TTC549 (cell line): Measurements from ENCODE around the gene KRTAP6-2.

Experiments used
- FAIRE-seq: peaks from 2 replicates; lab custom pipeline; 2012; peaks lifted over from hg19 to GRCh38; lab: Jason Lieb, UNC

KRTAP6-2 gene, protein sequence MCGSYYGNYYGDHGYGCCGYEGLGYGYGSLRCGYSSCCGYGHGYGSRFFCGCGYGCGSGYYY

GRCh38 chr21:30598802-30599201 is at the start of gene KRTAP6-2:
Gene KRTAP6-2, minus strand, starts transcription at chr21:30598902. Its CDS starts 28 bp downstream, at chr21:30598874.
- FAIRE-seq = no peak

- no peak for FAIRE-seq
Measured at GRCh38 chr21:30646904-30647414, 48.3 kb upstream of the KRTAP6-2 start.

DNA sequence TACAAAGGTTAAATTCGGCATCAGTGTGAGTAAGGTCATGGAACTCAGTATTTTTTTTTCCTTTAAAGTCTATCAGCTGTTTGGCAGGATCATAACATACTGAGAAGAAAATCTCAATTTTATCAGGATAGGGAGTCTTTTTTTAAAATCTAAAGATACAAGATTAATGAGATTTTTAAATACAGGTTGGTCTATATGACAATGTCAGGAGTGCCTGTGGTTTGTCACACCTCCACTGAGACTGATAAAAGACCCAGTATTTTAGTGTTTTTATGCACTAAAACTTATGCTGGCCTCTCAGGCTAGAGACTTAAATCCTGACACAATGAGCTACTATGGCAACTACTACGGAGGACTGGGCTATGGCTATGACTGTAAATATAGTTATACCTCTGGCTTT is 43.9 kb upstream of the KRTAP6-2 start, which contains the start of gene KRTAP20-3:
Gene KRTAP20-3 (plus strand): TSS at position 301 of the 400 bp plus-strand sequence.
- no peak for FAIRE-seq

GRCh38 chr21:30638686-30639085 is 40.0 kb upstream of the KRTAP6-2 start:
- no peak for FAIRE-seq

DNA sequence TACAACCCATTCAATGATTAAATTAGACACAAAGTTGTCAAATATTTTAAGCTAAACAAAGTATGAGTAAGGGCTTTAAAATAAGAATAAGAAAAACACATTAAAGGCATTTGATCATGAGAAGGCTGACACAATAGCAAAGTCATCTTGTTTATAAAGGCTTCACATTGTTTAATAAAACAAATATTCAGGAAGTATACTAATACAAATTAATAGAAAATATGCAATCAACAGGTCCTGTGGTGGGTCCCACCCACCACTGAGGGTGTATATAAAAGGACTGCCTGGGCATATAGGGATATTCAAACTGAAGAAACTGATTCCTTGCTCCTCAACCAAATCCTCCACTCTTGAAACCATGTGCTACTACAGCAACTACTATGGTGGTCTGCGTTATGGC is 36.2 kb upstream of the KRTAP6-2 start, which contains the start of gene KRTAP20-2:
Gene KRTAP20-2 (plus strand): TSS at position 301 of the 400 bp plus-strand sequence. CDS start 58 bp downstream, at position 359.
- no peak for FAIRE-seq

DNA sequence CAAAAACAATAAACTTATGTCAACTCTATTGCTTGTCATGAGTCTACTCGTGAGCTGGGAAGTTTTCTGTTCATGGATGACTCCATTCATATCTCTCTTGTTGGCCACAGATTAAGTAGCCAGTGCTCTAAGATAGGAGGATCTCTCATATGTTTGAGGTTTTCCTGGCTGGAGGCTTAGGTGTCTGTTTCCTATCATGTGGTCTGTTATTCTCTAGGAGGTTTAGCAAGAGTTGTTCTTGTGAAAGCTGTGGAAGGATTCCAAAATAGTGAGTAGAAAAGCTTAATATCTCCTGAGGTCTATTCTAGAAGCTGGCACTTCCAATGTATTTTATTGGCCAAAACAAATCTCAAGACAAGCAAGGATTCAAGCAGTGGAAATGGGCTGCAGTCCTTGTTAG is 30.5 kb upstream of the KRTAP6-2 start:
- FAIRE-seq = no peak

GRCh38 chr21:30628109-30628508 is 29.4 kb upstream of the KRTAP6-2 start:
- FAIRE-seq = no peak

- no peak for FAIRE-seq
Measured at GRCh38 chr21:30625449-30626165, 26.9 kb upstream of the KRTAP6-2 start.

- FAIRE-seq = no peak
Measured at GRCh38 chr21:30623362-30623761, 24.7 kb upstream of the KRTAP6-2 start.

GRCh38 chr21:30620522-30620921 is 21.8 kb upstream of the KRTAP6-2 start, which contains the start of gene KRTAP20-4:
Gene KRTAP20-4, plus strand, starts transcription at chr21:30620627.
- FAIRE-seq = no peak

DNA sequence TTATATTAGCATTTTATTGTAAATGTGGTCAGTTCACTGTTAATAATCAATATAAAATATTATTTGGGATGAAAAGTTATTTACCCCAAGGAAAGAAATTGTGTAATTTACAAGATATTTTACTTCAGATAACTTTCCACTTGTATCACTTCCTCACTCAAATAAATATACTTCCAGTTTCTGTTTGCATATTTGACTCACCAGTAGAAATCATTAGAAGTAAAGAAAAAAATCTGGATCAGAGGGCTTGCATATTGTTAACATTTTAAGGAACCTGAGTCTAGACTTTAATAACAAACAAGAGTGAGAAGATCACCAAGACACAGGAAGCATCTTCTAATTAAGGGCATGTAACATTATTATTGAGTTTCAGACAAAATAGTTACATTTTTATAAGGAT is 21.4 kb upstream of the KRTAP6-2 start:
- no peak for FAIRE-seq

- no peak for FAIRE-seq
Measured at GRCh38 chr21:30616125-30616524, 17.4 kb upstream of the KRTAP6-2 start, which contains the start of gene KRTAP20-1. Gene KRTAP20-1, plus strand, starts transcription at chr21:30616425. Its CDS starts 30 bp downstream, at chr21:30616455.

- FAIRE-seq = no peak
Measured at GRCh38 chr21:30615199-30615598, 16.5 kb upstream of the KRTAP6-2 start.

DNA sequence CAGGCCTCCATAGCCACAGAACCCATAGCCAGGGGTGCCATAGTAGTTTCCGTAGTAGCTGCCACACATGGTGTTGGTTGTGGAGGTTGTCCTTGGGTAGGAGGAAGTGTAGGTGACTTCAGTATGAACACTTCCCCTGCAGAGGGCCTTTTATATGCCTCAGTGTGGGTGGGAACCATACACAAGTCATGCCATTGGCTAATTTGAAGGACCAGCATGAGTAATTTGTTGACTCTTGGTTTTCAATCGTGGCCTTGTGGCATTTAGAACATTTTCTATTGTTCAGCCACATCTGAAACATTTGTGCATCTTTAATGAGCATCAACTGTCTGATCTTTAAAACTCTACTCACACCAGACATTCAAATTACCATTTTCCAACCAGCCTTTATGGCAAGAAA is 15.1 kb upstream of the KRTAP6-2 start, which contains the start of gene KRTAP6-1:
Gene KRTAP6-1 (minus strand): TSS at position 95 of the 400 bp plus-strand sequence. CDS start 26 bp downstream, at position 69.
- no peak for FAIRE-seq

- FAIRE-seq = no peak
Measured at GRCh38 chr21:30612132-30612531, 13.4 kb upstream of the KRTAP6-2 start.

DNA sequence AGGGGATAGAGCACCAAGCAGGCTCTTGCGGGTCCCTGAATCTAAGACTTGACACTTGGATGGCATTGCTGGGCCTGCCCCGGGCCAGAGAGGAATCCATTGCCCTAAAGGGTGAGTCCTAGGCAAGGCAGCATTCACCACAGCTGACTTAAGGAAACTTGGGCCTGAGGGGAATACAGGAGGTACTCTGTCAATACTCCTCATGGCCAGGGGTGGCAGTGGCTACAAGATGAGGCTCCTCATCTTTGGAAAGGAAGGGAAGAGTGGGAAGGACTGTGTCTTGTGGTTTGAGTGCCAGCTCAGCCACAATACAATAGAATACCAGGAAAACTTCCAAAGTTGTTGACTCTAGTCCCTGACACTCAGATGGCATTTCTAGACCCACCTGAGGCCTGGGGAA is 7.3 kb upstream of the KRTAP6-2 start:
- no peak for FAIRE-seq

GRCh38 chr21:30600787-30601186 is 2.1 kb upstream of the KRTAP6-2 start, which contains the start of gene KRTAP22-1:
Gene KRTAP22-1, plus strand, starts transcription at chr21:30601087.
- no peak for FAIRE-seq

DNA sequence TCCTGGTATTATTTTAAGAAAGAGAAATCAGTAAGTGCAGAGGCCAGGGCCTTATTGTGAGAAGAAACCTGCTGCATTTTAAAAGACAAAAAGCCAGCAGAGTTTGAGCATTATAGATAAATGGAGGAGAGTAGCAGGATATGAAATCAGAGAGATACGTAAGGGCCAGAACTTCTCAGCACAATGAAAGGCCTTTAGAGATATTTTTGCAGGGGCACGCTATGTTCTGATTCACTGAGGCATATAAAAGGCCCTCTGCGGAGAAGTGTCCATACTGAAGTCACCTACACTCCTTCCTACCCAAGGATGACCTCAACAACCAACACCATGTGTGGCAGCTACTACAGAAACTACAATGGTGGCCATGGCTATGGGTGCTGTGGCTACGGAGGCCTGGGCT is 6.6 kb downstream of the KRTAP6-2 start, which contains the start of gene KRTAP6-3:
Gene KRTAP6-3 (plus strand): TSS at position 301 of the 400 bp plus-strand sequence. CDS start 6 bp downstream, at position 307.
- FAIRE-seq = no peak

DNA sequence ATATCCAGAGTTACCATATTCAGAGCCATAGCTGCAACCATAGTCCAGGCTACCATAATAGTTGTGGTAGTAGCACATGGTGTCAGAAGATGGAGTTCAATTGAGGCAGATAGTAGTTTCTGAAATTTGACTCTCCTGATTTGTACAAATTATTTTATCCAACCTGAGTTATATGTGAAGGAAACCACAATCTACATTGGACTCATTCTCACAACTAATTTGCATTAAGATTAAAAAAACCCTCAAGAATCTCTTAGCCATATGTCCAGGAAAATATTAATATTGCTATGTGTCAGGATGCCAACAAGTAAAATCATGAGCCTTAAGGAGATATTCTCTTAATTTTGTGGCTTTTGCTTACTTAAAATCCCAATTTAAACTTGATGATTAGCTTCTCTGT is 8.4 kb downstream of the KRTAP6-2 start, which contains the start of gene KRTAP22-2:
Gene KRTAP22-2 (minus strand): TSS at position 101 of the 400 bp plus-strand sequence.
- no peak for FAIRE-seq

DNA sequence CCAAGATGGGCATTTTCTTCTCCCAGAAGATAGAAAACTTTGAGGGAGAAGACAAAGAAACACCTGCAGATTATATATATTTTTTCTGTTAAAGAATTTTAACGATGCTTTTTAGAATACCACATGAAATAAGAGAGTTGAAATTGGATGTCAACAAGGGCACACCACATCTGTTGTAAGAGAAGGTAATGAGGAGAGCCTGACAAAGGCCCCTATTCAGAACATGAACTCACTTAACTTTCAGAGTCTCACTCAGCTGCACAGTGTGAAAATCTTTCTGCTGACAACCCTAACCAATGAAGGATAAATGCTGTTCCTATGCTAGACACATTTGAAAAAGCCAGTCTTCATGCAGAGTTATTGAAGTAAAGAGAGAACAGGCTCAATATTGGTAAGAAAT is 15.8 kb downstream of the KRTAP6-2 start:
- no peak for FAIRE-seq

DNA sequence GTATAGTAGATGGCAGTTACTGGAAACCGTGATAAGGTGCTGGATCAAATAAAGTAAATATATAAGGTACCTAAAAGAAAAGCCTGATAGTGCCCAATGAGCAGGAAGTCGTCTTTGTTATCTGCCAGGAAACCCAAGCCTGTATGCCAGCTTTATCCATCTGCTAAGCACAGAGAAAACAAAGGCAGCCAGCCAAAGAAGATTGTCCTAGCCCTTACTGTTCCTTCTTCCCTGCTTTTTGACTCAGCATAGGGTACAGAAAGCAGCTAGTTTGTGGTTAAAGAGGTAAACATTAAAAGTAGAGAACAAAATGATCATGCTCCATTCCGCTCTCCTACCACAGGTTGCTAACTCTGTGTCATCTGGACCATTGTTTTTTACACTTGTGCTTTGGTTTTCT is 18.6 kb downstream of the KRTAP6-2 start:
- no peak for FAIRE-seq

DNA sequence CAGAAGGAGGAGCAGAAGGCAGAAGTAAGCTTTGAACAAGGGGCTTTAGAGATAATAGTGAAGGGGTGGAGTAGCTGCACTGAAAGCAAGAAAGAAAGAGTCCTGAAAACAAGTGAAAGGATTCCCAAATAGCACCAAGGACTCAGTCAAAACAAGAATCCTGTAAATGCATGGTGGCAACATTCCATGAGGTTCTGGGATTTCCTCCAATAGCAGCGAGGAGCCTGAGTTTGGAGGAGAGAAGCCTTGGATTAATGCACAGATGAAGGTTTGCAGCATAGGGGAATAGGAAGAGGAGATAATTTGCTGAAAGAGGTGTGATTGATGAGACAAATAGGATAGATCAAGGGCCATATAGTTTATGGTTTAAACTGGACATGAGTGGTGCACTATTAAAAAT is 19.4 kb downstream of the KRTAP6-2 start:
- no peak for FAIRE-seq

DNA sequence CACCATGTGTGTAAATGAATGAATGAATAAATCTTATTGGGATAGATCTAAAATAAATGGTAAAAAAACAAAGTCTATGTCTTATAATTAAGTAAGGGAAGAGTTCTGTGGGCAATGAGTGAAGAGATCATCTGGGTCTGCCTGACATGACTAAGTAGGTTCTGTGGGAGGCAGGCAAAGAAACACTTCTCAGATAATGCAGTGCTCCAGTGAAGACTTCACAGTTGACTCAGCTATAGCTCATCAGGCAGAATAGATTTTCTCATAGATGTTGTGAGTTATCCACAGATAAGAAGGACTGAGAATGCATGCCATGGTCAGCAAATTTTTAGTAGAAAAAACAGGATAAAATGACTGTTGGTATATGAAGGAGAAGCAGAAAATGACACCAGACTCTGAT is 20.9 kb downstream of the KRTAP6-2 start:
- FAIRE-seq = no peak
